Bone marrow (tissue), 2 donors: Measurements from ENCODE around the gene SYT9.
"Not testable (repeated sequence)": the region's sequence is repeated elsewhere in the genome, so short reads cannot be mapped to it uniquely, and the experiment has no call there.

Experiments
- DNase-seq, 2 donors: peaks; one replicate each; lab custom pipeline; 2025; lab: John Stamatoyannopoulos, UW

SYT9 gene

DNA sequence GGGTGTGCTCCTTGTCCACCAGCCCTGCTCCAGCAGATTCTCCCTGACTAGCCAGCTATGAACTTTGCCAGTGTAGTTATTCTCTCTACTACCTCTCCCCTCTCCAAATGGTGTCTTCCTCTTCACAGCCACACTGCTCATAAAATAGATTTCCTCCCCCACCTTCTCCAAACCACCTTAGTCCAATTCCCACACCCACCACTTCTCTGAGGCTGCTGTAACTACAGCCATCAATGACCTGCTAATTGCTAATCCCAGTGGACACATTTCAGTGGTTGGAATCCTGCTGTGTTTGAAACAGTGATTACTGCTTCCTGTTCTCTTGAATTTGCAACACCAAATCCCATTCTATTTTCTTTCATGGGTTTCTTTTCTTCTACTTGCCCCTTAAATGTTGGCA lies 23.4 kb downstream of the SYT9 start:
- no peak for DNase-seq

DNA sequence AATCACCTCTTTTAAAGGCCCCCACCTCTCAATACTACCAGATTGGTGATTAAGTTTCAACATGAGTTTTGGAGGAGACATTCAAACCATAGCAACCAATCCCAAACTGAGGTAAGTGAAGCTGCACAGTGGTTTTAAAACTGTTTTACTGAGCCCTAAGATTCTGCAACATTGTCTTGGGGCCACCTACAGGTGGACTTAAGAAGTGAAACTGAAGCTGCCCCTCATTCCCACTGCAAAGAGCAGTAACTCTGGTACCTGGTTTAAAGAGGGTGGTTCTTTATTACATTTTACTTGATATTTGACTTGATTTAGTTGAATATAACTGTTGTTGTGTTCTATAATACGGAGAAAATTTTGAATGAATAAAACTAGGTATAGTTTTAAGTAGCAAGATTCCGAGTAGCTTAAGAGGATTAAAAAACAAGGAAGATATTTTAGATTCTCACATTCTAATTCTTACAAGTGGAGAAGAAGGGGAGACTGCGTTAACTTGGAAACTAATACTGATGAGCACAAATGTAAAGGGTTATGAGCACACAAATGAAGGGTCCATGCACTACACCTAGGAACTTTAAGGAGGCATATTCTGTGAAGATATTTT lies 26.7 kb downstream of the SYT9 start:
- DNase-seq, result no peak

DNA sequence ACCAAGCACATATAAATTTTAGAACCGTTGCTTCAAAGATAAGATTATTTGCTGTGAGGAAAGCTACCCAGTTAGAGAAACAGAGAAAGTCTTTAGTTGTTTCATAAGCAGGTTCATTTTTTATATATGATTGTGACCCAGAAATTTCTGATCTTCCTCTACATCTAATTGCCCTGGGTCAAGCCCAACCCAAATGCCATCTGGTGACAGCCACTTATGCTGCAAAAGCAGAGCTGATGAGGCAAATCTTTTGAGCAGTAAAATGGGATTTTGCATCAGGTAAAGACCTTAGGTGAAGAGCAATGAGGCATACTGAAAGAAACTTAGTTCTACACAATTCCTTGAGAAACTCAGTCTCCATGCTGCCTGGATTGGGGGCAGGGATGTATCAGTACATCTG lies 28.0 kb downstream of the SYT9 start:
- DNase-seq, result no peak

DNA sequence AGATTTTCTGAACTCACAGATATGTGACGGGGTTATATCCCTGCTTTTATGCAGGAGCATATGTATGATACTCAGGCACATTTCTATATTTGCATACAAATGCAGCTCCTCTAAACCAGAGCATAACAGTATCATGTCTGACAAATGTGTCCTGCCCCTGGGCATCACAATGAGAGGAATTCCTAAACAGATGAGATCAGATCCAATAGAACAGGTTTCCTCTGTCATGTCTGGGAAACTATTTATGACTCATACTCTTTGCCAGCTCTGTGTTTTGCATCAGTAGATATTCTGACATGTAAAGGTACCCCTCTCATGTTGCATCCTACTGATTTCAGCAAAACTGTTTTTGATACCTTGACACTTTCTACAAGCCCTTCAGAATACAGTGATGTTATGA lies 29.4 kb downstream of the SYT9 start:
- no peak for DNase-seq

DNA sequence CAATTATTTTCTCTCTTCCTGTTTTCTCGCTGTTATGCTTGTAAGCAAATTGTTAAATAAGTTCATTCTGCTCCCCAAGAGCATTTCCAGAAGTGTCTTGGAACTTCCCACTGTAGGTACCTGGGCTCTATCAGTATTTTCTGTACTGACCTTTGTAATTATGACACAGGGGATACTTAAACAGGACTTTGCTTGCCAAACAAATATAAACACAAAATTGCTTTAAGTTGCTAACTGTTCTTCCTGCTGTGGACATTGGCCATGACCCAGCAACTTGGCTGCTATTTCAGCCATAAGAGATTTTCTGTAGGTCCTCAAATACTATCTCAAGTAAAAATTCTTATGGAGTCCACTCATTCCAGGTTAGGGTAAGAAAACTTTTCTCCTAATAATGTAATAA lies 30.1 kb downstream of the SYT9 start:
- DNase-seq, result no peak

DNA sequence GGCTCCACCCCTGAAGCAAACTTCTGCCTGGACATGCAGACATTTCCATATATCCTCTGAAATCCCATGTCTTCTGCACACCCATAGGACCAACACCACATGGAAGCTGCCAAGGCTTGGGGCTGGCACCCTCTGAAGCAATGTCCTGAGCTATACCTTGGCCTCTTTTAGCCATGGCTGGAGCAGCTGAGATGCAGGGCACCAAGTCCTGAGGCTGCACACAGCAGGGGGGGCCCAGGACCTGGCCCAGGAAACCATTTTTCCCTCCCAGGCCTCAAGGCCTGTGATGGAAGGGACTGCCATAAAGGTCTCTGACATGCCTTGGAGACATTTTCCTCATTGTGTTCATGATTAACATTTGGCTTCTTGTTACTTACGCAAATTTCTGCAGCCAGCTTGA lies 34.5 kb downstream of the SYT9 start:
- DNase-seq, result no peak

DNA sequence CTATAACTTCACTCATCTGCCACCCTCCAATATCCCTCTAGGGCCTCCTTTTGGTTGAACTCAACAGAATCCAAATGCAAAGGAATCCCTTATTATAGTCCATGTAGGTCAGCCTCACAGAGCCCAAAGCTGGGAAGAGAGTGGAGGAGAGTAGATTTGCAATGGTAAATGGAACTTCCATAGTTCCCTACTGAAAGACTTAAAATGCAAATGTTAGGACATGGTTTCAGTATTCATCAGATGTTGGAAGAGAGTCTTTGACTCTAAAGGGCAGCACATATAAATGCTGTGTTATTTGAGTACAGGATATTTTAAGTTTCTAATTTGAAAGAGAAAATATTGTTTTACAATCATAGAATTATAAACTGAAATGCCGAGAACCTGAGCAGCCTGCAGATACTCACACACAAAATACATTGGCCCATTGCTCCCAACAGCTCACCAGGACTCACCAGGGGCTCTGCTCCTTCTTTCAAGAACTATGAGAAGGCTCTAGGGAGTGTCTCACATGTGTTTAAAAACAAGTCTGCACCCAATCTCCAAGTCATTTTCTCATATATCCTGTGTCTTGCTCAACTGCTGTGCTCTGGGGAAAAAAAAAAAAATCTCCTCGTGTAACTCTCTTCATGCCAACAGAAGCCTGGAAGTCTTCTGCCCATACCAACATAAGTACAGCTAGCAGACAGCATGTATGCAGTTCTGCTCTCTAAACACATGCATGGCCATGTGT lies 39.6 kb downstream of the SYT9 start:
- no peak for DNase-seq

DNA sequence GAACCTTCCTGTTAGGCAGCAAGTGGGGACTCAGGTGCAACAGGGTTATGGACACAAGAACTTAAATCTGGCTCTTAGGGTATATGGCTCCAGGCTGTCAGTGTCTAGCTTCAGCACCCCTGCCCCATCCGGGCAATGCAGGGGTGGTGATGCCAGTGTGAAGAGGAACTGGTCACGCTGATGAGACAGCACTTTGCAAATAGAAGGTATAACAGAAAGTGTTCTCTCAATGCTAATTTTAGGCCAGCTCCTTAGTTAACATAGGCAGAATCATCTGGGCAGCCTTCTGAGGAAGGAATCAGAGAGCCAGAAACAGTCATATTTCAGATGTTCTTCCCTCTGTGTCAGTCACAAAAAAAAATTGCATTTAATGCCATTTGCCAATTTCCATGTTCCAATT lies 41.2 kb downstream of the SYT9 start:
- no peak for DNase-seq

DNA sequence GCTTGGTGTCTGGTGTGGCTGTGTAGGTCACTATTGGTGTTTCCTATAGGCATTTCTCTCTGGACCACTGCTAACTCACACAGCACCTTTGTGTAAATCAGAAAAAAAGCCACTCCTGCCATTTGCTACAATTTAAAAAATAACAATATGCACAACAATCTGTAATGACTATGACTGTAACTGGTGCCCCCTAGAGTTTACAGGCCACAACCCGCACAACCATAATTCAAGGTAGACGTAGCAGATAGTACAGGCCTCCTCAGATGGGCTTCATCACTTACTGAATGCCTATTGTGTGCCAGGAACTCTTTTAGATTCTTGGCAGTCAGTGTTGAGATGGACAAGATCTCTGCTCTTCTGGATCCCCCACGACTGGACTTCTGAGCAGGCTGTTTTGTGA lies 47.7 kb downstream of the SYT9 start:
- DNase-seq, result no peak

DNA sequence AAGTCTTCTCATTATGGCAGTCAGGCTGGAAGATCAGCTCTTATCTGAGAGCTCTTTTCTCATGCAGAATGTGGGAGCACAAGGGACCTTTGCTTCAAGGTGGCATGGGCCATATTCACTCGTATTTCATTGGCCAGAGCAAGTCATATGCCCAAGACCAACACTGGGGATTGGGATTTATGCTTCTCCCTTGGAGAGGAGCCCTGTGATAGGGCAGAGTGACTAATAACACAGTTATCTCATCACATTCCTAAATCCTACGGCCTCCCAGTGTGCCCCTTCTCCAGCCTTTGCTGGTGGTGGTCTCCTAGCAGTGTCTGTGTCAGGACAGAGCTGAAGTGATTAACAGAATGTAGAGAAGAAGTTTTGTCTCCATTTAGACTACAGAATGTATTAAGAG lies 48.6 kb downstream of the SYT9 start:
- no peak for DNase-seq

DNA sequence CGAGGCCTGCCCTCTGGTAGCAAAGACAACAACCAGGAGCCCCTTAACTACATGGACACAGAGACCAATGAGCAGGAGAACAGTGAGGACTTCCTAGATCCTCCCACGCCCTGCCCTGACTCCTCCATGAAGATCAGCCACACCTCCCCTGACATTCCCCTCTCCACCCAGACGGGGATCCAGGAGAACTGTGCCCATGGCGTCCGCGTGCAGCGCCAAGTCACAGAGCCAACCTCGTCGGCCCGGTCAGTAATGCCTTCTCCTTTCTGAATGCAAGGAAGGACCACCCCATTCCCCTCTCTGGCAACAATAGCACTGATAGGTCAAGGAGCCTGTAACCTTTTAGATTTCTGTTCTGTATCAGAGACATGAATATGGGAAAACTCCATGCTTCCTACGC lies 51.4 kb downstream of the SYT9 start:
- DNase-seq, result no peak

DNA sequence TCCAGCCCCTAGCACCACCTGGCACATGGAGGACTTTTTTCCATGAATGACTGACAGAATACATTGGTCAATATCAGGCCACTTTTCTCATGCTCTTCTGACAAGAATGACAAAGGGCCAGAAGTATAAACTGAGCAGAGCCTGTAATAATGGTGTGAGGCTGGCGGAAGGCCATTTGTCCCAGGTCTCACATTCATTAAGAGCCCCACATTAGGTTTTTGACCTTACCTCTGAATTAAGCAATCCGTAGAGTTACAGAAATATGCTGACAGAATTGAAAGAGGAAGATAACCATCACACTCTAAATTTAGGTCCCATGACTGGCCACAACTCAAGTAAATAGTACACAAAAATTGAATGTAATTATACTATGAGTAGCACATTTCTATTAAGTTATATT lies 55.2 kb downstream of the SYT9 start:
- DNase-seq, result no peak

DNA sequence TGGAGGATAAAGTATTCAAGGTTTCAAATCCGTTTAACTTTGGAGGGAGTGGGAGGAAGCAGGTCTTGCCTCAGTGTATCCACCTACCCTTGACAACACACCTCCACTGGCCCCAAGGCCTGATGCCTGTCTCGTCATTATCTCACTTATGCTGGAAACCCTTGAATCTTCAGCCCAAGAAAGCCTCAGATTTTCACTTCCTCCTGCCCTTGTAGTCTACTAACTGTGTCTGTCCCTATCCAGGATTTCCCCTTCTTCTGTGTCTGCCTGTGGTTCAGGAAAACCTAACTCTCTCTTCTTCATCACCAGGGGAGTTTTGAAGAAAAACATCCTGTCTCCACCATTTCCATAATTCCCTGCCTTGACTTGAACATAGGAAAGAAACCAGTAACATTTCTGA lies 56.1 kb downstream of the SYT9 start:
- DNase-seq, result no peak

DNA sequence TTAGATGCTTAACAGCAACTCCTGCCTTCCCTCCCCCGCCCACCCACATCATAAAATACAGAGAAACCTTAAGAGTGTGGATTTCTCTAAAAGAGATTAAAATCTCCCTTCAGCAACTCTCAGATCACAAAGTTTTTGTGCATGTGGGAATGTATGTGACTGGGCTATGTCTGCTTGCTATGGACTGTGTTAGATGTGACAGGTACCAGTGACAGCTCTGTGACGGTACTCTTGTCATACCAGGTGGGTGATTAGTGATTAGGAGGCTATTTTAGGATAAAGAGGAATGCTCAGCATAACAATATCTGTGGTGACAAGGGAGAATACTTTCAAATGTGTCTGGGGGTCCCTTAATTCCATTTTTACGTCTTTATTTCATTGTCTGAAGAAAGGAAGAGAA lies 60.2 kb downstream of the SYT9 start:
- DNase-seq, result no peak

DNA sequence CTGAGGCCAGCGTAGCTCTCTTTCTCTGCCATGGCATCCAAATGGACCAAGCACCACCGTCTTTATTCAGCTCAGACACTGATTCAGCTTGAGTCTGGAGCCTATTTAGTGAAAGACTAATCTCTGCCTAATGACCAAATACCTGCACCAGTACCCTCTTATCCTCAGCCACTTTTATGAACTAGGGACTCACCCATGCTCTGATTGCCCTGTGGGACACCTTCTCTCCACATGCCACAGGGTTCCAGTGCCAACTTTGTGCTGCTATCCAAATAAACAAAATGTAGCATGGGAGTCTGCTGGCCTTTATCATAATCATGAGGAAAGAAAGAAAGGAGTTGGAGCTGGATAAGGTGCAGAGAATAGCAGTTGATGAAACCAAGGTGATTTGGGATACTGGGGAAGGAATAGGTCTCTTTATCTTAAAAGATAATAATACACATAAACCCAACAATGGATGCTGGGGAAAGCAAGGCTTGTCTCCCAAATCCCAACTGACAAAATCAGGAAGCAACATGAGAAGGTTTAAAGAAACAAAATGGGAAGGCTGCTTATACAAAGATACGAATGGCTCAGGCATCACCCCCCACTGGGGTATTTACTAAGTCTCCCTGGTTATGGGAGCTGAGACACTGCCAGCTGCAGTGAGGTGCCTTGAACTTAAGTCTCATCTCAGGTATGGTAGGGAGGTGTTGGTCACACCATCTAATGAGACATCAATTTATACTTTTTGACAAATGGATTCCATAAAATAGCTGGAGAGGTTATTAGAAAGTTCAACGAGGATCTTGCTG lies 63.3 kb downstream of the SYT9 start:
- DNase-seq, result no peak

DNA sequence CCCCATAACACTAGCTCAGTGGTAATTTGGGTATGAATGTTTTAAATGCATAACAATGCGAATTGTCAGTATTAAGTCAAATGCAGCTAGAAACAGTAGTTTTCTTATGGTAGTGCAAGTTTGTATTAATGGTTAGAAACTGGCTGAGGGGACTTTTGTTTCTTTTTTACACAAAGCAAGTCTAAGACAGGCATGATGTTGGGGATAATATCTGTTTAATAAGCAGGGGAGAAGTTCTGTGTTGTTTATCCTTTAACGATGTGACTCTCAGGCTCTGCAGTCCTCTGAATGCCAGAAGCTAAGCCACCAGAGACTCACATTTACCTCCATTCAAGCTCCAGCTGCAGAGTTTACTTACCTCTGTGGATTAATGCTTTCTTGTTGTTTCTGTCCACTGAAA lies 67.8 kb downstream of the SYT9 start:
- no peak for DNase-seq

DNA sequence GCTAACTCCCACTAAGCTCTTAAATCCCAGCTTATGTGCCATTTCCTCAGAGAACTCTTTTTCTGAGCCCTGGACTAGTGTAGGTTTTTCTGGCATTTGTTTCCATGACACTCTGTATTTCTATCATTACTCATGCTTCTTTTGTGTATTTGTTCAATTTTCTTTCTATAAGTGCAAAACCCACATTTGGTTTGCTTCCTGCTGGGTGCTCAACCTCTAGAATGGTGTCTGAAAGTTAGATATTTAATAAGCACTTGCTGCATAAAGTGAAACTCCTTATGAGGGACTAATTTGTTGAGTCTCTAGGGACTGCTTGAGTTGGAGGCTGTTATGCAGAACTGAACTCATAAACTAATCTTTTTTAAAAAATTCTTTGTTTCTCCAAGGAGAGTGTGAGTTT lies 68.6 kb downstream of the SYT9 start:
- no peak for DNase-seq

DNA sequence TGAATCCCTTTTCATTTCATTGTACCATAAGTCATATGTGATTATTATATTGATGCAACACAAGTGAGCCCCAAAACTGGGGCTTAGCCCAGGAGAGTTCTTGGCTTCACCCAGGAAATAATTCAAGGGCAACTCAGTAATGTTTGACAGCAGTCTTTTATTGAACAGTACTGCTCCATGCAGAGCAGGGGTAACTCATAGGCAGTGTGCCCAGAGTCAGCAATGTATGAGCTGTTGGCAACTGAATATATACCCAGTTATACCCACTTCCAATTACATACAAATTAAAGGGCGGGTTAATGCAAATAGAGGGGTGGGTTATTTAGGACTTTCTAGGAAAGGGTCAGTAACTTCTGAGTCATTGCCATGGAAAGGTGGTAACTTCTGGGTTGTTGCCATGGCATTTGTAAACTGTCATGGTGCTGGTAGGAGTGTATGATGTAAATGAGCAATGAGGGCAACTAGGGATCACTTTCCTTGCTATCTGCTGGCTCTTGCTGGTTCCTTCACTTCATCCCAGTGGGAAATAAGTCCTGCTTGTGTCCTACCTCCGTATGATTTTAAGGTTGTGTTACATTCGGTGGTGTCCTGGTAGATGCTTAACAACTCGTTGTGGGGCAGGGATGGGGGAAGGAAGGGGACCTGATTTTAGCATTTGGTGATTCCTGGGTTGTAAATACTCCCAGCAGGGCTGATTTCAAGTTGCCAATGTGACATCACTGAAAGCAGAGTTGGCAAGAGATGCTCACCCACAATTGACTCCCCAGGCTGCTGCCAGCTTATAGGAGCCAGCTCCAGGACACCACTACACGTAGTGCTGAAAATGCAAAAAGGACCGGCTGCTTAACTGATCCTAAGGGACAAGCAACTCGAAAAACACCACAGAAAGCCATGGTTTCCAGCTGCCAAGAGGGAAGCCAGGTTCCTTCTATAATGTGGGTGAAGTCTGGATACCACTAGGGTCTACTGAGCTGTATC lies 70.1 kb downstream of the SYT9 start:
- no peak for DNase-seq

DNA sequence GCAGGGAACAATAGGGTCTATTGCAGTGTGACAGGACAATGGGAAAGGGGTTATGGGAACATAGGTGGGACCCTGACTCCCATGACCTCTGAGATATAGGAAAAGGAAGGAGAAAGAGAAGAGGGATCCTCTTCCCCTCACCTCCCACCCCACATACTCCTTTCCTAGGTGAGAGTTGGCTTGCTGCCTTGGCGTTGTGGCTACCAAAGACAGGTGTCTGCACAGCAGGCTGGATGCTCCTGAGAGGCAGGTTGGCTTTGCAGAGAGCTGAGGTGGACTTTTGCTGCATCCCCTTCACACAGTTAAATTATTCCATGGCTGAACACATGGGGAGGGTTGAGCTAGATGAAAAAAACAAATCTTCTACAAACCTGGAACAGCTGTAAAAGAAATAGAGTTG lies 80.7 kb downstream of the SYT9 start:
- DNase-seq, result no peak

DNA sequence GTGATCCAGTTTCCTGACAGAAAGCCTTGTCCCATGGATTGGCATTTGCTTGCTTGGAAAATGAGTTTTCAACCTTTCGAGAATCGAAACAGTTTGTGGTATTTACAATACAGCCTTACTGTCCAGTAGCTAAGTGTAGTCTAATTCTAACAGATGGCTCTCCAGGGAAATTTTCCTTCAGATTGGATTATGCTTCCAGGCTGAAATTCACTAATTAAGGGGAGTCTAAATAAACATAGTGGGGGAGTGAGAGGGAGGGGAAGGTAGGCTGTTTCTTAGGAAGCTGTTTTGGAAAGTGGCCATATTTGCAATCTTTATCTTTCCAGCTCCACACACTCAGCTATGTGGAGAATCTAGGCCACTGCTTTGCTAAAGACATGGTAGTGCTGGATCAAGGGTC lies 81.3 kb downstream of the SYT9 start:
- no peak for DNase-seq

DNA sequence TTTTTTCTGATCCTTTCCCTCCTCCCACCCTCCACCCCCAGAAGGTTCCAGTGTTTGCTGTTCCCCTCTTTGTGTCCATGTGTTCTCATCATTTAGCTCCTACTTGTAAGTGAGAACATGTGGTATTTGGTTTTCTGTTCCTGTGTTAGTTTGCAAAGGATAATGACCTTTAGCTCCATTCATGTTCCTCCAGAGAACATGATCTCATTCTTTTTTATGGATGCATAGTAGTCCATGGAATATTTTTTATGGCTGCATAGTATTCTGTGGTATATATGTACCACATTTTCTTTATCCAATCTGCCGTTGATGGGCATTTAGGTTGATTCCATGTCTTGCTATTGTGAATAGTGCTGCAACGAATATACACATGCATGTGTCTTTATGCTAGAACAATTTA lies 83.7 kb downstream of the SYT9 start:
- not testable (repeated sequence) for DNase-seq

DNA sequence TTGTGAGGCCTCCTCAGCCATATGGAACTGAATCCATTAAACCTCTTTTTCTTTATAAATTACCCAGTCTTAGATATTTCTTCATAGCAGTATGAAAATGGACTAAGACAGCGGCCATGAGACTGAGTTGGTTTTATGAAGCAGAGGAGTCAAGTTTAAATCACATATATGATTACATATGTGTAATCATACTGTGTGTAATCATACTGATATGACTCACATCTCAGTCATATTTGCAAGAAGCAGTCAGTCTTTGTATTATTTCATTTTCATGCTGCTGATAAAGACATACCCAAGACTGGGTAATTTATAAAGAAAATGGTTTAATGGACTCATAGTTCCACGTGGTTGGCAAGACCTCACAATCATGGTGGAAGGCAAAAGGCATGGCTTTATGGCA lies 89.8 kb downstream of the SYT9 start:
- DNase-seq, result no peak
